ENCODE data around the gene POLR2F.
"Not testable (repeated sequence)": the region's sequence is repeated elsewhere in the genome, so short reads cannot be mapped to it uniquely, and the experiment has no call there.

POLR2F gene

DNA sequence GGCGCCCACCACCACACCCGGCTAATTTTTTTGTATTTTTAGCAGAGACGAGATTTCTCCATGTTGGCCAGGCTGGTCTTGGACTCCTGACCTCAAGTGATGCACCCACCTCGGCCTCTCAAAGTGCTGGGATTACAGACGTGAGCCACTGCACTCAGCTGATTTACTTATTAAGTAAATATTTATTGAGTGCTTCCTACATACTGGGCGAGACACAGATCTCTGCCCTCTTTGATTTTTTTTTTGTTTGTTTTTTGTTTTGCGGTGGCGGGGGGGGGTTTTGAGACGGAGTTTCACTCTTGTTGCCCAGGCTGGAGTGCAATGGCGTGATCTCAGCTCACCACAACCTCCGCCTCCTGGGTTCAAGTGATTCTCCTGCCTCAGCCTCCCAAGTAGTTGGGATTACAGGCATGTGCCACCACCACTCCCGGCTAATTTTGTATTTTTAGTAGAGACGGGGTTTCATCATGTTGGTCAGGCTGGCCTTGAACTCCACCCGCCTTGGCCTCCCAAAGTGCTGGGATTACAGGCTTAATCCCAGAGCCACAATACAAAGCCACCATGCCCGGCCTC lies 2.4 kb downstream of the POLR2F start:
- not testable (repeated sequence) for DNase-seq

DNA sequence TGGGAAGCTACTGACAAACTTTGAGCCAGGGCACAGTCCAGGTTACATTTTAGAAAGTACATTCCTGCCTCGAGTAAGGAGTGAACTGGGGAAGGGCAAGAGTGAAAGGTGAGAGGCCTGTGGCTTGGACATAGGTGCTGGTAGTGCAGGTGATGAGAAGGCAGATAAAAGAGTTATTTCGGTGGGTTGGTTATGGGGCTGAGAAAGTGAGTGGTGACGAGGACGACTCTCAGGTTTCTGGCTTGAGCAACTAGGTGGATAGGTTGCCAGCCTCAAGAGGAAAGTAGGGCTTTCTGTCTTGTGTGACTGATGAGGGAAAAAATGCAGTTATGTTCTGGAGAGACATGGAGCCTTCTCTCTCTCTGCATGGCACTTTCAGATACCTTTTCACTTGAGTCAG lies 3.7 kb downstream of the POLR2F start:
- DNase-seq = no peak

GRCh38 chr22:37959231-37959825 lies 5.8 kb downstream of the POLR2F start:
- no peak for DNase-seq

DNA sequence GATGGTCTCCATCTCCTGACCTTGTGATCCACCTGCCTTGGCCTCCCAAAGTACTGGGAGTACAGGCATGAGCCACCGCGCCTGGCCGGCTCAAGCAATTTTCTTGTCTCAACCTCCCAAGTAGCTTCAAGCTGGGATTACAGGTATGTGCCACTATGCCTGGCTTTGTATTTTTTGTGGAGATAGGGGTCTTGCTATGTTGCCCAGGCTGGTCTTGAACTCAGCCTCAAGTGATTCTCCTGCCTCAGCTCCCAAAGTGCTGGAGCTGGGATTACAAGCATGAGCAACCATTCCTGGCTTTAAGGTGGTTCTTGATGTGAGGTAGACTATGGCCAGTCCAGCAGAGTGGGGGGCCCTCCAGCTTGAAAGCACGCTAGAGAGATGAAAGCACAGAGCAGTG lies 7.6 kb downstream of the POLR2F start:
- no peak for DNase-seq

GRCh38 chr22:37965940-37966664 lies 12.6 kb downstream of the POLR2F start:
- no peak for DNase-seq

DNA sequence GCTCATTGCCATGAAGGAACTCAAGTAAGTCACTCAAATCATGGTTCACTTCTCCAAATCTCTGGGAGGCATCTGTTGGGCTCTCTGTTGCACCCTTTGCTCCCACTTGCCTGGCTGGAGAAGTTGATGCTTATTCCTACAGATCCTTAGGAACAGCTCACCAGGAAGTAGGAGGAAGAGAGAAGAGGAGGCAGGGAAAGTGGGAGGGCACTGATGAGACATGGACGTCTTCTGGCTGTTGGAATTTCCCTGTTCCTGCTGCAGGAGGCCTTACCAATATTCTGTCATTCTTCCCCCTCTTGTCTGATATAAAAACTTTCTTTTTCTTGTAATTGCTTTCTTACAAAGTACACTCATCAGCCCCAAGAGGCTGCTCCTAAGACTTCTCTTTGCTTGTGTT lies 13.6 kb downstream of the POLR2F start:
- no peak for DNase-seq

DNA sequence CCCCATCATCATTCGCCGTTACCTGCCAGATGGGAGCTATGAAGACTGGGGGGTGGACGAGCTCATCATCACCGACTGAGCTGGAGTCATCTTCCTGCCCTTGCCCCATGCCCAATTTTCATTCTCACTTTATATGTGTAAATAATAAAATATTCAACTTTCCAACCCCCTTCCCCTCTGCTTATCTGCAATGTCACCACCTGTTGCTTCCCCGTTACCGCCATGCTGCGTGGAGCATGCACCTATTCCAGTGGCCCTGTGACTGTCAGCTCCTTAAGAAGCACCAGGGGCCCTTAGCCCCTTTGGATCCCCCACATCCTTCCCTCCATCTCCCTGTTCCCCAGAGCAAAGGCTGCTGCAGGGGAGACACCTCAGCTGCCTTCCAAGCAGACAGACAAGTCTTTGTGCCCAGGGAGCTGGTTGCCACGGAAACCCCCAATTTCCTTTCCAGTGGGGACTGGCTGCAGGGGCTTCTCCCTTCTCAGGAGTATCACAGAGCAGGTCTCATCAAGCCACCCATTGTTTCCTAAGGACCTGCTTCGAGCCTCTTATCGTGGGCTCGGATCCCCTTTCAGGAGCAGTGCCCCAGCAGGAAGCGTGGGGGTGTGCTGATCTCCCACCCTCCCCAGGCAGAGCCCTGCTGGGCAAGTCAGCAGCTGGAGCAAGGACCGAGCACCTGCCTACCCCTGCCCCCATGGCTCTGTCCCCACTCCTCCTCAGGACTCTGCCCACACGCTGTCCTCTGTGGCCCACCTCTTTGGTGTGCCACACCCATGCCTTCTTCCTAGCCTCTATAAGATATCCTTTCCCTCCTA lies 14.3 kb downstream of the POLR2F start:
- DNase-seq = no peak

DNA sequence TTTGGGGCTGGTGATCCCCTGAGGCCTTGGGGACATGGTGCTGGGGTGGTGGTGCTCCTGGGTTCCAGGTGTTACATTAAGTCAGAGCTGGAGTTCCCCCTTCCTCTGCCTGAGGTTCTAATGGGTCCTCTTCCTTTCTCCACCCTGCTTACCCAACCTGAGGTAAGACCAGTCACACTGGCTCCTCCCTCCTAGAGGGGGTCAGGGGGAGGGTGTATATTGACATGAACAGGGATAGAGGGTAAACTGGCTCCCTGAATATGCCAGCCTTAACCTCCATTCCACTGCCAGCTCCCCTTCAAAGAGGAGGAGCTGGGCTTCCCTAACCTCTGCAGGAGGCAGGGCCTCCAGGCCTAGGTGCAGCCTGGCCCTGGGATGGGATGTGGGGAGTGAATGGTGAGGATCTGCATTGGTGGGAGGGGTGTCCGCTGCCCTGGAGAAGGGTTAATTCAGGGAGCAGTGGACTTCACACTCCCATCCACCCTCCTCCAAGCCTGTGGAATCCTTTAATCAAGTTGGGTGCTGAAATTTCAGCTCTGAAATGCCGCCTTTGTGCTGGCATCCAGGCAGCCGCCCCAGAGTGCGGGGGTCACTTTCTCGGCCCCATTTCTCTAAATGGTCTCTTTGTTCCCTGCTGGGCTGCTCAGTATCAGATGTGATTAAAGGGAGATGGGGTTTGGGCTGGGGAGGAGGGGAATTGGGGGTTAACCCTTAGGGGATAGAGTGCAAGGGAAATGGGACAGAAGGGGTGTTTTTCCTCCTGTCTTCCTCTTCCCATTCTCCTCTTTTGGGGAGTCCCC lies 15.2 kb downstream of the POLR2F start:
- no peak for DNase-seq

- DNase-seq = no peak
Observed at GRCh38 chr22:37970864-37971263, 17.4 kb downstream of the POLR2F start.

DNA sequence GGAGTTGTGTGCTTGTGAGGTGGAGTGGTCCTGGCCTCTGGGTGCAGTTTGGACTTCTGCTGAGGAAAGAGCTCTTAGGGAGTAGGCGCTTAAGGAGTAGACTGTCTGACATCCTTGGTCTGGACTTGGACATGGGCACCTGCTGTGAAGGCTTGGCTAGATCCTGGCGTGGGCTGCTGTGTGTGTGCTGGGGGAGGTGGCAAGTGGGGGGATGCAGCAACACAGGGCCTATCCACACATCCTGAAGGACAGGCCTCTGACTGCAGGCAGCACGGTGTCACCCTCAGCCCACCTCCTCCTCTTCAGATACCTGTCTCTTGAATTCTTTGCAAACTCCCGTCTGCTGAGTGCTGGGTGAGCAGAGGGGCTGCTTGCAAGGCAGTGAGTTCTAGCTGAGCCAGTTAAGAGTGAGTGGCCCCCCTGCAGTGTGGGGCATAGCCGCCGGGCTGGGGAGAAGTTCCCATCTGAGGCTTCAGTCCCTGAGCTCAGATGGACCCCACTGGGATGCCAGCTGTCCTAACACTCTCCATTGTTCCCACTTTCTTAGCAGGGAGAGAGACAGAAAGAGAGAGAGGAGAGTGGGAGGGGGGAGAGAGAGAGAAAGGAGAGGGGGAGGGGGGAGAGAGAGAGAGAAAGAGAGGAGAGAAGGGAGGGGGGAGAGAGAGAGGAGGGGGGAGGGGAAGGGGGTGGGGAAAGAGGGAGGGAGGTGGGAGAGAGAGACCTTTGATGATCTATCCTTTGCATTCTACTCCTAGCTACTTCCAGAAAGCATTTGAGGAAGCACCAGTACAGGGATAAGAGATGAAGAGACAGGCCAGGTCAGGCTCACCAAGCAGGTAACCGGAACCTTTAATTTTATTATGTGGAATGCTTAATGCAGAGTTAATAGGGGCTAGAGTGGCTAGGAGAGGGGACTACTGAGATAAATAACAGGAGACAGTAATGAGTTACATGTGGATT lies 18.3 kb downstream of the POLR2F start:
- no peak for DNase-seq

DNA sequence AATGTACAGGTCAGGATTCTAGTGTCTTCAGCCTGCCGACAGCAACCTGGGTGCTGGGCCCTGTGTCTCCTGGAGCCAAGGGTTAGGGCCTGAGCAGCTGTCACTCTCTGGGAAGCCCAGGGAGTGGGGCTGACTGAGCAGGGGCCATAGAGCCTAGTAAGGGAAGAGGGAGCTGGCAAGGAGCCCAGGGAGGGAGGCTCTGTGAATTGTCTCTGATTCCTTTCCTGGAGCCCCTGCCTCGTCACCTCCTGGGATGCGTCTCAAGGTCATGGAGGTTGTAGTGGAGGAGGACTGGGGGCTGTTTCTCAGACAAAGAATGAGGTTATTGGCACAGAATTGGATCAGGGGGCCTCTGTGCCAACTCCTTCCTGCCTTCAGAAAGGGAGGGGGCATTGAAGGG lies 19.0 kb downstream of the POLR2F start:
- DNase-seq = no peak

GRCh38 chr22:37973271-37974170 lies 20.0 kb downstream of the POLR2F start:
- DNase-seq = no peak

DNA sequence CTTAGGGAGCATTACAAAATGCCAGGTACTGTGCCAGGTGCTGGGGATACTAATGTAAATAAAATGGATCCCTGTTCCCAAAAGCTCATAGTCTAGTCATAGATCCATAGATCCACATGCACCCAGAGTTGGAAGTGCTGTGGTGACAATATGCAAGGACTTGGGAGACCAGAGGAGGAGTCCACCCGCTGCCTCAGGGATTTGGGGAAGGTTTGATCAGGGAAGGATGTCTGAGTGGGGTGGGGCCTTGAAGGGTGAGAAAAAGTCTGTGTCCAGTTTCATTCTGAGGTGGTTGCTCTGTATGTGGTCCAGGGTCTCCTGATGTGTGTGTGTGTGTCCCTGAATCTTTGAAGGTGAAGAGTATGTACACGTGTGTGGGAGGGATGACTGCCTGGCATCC lies 21.7 kb downstream of the POLR2F start:
- DNase-seq = no peak

DNA sequence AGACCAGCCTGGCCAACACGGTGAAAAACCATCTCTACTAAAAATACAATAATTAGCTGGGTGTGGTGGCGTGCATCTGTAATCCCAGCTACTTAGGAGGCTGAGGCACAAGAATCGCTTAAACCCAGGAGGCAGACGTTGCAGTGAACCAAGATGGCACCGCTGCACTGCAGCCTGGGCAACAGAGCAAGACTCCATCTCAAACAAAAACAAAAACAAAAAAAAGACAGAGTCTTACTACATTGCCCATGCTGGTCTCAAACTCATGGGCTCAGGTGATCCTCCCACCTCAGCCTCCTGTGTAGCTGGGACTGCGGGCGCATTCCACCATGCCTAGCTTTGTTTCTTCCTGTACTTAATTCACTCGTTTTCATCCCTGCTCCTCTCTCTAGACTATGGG lies 22.5 kb downstream of the POLR2F start:
- DNase-seq = not testable (repeated sequence)

DNA sequence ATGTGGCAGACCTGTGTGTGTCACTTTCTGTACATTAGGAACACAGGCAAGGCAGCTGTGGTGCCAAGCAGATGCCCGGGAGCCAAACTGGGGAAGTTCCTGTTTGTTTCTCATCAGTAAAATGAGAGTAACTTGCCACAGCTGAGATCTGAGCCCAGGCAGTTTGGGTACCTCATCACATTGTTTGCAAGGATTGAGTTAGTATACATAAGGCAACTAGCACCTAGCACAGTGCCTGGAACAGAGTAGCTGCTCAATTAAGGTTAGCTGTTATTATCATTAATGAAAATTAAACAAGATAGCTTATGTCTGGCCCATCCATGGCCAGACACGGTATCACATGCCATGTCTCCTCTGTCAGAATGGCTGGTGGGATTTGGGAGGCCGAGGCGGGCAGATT lies 23.0 kb downstream of the POLR2F start:
- DNase-seq = no peak

- DNase-seq = no peak
Observed at GRCh38 chr22:37979782-37980181, 26.3 kb downstream of the POLR2F start.

DNA sequence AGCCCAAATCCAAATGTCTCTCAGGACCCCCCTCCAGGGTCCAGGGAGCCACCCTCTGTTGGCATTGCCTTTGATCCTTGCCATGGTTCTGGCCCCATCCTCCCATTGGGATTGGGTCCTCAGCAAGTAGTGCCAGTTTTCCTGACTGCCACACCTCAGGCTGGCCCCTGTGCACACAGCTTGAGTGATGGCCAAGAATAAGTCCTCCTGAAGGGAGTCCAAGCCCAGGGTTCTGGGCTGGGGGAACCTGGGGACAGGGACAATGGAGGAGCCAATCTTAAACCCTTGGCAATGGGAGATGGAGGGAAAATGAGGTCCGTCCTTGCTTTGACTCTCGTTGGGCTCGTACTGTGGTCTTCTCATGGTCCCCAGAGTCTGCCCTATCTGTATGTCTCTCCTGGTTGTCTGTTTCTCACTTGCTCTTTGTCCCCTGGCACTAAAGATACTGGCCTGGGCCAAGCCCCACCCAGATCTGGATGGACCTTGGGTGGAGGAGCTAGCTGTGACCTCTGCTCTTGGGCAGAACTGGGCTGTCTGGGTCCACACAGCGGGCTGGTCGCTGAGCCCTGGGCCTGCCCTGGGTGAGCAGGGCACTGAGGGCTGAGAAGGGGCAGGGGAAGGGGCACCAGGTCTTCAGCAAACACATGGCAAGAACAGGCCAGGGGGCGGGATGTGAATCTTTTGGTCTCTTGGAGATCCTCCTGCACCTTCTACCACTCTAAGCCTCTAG lies 27.9 kb downstream of the POLR2F start:
- no peak for DNase-seq

DNA sequence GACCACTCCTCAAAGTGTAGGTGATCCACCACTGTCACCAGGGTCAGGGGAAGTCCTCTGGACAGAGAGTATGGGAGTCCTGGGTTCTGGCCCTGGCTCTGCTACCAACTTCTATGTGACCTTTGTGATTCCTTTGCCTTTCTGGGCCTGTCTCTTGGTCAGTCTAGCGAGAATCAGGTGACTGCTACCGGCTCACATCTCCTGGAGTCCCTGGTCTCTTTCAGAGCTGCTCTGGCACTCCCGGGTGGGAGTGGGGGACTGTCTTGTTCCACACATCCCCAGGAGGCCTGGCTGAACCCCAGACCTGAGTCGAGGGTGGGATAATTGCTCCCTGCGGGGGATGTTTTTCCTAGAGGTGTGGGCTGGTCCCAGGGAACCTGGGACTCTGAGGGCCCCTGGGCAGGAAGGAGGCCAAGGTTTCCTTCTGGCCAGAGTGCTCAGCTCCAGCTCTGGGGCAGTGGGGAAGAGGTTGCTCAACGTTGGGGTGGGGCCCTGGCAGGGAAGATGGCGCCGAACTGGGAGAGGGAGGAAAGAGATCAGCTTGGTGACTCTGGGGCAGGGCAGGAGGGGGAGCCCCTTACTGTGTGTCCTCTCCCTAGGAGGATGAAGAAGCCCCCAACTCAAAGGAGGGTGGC lies 28.8 kb downstream of the POLR2F start:
- DNase-seq = no peak
